Activated naive CD4-positive, alpha-beta T cell treated with anti-CD3 and anti-CD28 coated beads, Interleukin-2, amount 50 U/mL, for 24 hours (primary cell): Measurements from ENCODE around the gene TMEM151A.
A peak's percentile ranks its signal among the peaks of the same experiment; 100 is the strongest.
"Not testable (repeated sequence)": the region's sequence is repeated elsewhere in the genome, so short reads cannot be mapped to it uniquely, and the experiment has no call there.

Experiments
- H3K27ac Mint-ChIP-seq: one replicate; pipeline ENCODE4 v1.8.0; 2021; ENCODE audit warnings: mild to moderate bottlenecking, mixed read lengths
- H3K27me3 Mint-ChIP-seq: one replicate; pipeline ENCODE4 v1.8.0; 2021; ENCODE audit warnings: mixed read lengths
- H3K36me3 Mint-ChIP-seq: one replicate; pipeline ENCODE4 v1.8.0; 2021; ENCODE audit warnings: mixed read lengths
- H3K4me1 Mint-ChIP-seq: one replicate; pipeline ENCODE4 v1.8.0; 2021; ENCODE audit warnings: mixed read lengths
- H3K4me3 Mint-ChIP-seq: one replicate; pipeline ENCODE4 v1.8.0; 2021; ENCODE audit warnings: mild to moderate bottlenecking, mixed read lengths
- H3K9me3 Mint-ChIP-seq: one replicate; pipeline ENCODE4 v1.8.0; 2021; ENCODE audit warnings: mixed read lengths

TMEM151A gene

DNA sequence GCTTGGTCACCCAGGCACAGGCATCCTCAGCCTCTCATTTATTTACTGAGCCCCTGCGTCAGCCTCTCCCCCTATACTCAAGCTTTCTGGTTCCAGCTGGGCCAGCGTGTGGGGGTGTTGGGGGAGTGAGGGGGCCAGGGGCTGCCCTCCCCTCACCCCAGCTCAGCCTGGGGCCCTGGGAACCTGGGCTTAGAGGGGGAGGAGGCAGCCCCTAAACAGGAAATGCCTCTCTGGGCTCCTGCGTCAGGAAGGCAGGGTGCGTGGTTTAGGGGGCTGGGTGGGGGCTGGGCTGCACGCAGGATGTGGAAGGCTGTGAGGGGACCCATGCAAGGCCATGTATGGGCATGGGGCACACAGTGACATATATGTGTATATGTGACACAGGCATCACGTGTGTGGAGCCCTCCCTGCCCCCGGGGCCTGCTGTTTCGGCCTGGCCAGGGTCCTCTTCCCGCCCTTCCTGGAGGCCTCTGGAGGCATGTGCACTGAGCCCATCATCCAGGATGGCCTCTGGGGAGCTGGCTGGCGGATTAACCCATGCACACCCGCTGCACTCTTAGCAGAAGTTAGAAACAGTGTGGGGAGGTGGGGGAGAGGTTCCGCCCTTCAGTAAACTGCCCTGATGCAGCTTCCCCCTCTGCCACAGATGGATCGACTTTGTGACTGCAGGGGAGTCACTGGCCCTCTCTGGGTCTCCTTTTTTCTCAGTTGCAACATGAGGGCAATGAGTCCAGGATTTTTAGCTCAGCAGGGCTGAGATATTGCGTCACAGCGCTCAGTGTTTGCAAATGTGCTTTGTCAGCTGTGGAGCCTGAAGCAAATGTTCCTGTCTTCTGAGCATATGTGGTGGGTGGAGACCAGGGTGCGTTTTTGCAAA lies 26.3 kb downstream of the TMEM151A start:
- H3K36me3 Mint-ChIP-seq = no peaks in the 10 kb centered on the region
- peak overlapping the region; percentile 44 for H3K4me3 Mint-ChIP-seq
- H3K4me1 Mint-ChIP-seq = peaks cover 72% of the 10 kb centered on the region
- H3K9me3 Mint-ChIP-seq = no peaks in the 10 kb centered on the region
- H3K27ac Mint-ChIP-seq = peak overlapping the region; percentile 82
- H3K27me3 Mint-ChIP-seq = no peaks in the 10 kb centered on the region

DNA sequence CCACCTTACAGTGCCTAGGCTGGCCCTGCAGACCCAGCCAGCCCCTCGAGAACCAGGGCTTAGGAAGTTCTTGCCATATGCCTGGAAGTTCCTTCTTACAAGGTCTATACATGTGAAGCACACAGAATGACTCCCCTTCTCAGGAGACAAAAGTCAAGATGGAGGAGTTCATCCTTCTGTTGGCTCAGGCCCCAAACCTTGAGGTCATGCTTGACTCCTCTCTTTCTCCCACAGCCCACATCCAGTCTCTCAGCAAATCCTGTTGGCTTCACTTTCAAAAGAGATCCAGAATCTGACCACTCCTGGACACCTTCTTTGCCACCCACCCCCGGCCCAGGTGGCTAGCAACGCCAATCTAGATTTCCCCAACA lies 26.9 kb downstream of the TMEM151A start:
- H3K4me1 Mint-ChIP-seq = peaks cover 78% of the 10 kb centered on the region
- no peaks in the 10 kb centered on the region for H3K9me3 Mint-ChIP-seq
- H3K27me3 Mint-ChIP-seq = no peaks in the 10 kb centered on the region
- no peaks in the 10 kb centered on the region for H3K36me3 Mint-ChIP-seq
- peak overlapping the region; percentile 81 for H3K27ac Mint-ChIP-seq
- peak overlapping the region; percentile 44 for H3K4me3 Mint-ChIP-seq

DNA sequence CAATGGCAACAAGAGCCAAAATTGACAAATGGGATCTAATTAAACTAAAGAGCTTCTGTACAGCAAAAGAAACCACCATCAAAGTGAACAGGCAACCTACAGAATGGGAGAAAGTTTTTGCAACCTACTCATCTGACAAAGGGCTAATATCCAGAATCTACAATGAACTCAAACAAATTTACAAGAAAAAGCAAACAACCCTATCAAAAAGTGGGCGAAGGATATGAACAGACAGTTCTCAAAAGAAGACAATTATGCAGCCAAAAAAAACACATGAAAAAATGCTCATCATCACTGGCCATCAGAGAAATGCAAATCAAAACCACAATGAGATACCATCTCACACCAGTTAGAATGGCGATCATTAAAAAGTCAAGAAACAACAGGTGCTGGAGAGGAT lies 28.6 kb downstream of the TMEM151A start:
- H3K9me3 Mint-ChIP-seq, H3K27me3 Mint-ChIP-seq, H3K36me3 Mint-ChIP-seq, H3K4me3 Mint-ChIP-seq: not testable (repeated sequence)
- Mint-ChIP-seq H3K27ac (peak overlapping the region; percentile 86), H3K4me1 (peaks cover 72% of the 10 kb centered on the region)

DNA sequence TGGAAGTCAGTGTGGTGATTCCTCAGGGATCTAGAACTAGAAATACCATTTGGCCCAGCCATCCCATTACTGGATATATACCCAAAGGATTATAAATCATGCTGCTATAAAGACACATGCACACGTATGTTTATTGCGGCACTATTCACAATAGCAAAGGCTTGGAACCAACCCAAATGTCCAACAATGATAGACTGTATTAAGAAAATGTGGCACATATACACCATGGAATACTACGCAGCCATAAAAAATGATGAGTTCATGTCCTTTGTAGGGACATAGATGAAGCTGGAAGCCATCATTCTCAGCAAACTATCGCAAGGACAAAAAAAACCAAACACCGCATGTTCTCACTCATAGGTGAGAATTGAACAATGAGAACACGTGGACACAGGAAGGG lies 29.1 kb downstream of the TMEM151A start:
- H3K4me3 Mint-ChIP-seq, H3K9me3 Mint-ChIP-seq, H3K27ac Mint-ChIP-seq, H3K27me3 Mint-ChIP-seq, H3K36me3 Mint-ChIP-seq: not testable (repeated sequence)
- H3K4me1 Mint-ChIP-seq = peaks cover 71% of the 10 kb centered on the region

DNA sequence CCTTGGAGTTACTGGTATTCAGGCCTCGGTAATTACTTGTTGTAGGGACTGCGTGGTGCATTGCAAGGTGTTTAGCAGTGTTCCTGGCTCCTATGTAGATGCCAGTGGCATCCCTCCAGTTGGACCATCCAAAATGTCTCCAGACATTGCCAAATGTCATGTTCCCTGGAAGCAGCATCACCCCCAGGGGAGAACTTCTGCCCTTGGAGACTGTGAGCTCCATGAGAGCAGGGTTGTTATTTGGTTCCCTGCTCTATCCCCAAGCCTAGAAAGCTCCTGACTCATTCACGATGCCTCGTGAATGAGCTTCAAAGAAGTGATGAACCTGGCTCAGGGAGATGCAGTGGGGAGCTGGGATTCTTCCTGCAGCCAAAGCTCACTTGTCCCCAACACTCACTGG lies 29.9 kb downstream of the TMEM151A start:
- no peak overlapping the region for H3K27ac Mint-ChIP-seq
- no peaks in the 10 kb centered on the region for H3K36me3 Mint-ChIP-seq
- peaks cover 71% of the 10 kb centered on the region for H3K4me1 Mint-ChIP-seq
- H3K4me3 Mint-ChIP-seq = no peak overlapping the region
- no peaks in the 10 kb centered on the region for H3K9me3 Mint-ChIP-seq
- no peaks in the 10 kb centered on the region for H3K27me3 Mint-ChIP-seq

DNA sequence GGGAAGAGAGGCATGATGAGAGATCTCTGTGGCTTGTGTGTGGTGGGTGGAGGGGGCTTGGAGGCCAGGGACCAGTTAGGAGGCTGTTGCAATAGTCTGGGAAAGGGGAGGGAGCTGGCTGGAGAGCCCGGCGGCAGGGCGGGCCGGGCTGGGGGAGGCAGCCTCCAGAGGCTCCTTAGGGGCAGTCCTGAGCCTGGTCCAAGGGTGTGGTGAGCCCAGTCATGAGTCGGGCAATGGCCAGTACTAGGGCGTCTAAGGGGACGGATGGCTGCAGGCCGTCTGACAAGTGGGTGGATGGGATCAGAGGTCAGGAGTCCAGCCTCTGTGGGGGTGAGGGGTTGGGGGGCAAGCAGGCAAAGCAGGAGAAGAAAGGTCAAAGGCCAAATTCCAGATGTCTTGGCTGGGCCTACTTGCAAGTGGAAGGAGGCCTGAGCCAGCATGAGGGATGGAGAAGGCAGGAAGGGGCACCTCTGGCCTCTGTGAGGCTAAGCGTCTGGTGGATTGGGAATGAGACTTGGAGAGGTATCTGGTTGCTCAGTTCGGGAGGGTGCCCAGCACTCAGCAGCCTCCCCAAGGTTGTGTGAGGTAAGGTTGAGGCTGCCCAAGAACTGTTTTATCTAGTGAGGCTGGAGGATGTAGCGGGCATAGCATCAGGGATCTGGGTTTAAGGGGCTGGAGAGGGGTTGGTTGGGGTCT lies 31.2 kb downstream of the TMEM151A start:
- no peaks in the 10 kb centered on the region for H3K36me3 Mint-ChIP-seq
- no peak overlapping the region for H3K4me3 Mint-ChIP-seq
- no peaks in the 10 kb centered on the region for H3K9me3 Mint-ChIP-seq
- H3K27ac Mint-ChIP-seq = peak overlapping the region; percentile 81
- H3K4me1 Mint-ChIP-seq = peaks cover 74% of the 10 kb centered on the region
- no peaks in the 10 kb centered on the region for H3K27me3 Mint-ChIP-seq

- Mint-ChIP-seq H3K27me3 (no peaks in the 10 kb centered on the region), H3K9me3 (no peaks in the 10 kb centered on the region), H3K36me3 (no peaks in the 10 kb centered on the region), H3K27ac (peak overlapping the region; percentile 1), H3K4me1 (peaks cover 74% of the 10 kb centered on the region), H3K4me3 (no peak overlapping the region)
These were observed 32.0 kb downstream of the TMEM151A start for GRCh38 chr11:66323684-66324083.

GRCh38 chr11:66324664-66325063 lies 33.0 kb downstream of the TMEM151A start:
- no peaks in the 10 kb centered on the region for H3K36me3 Mint-ChIP-seq
- no peak overlapping the region for H3K4me3 Mint-ChIP-seq
- no peak overlapping the region for H3K27ac Mint-ChIP-seq
- H3K4me1 Mint-ChIP-seq = peaks cover 66% of the 10 kb centered on the region
- H3K9me3 Mint-ChIP-seq = no peaks in the 10 kb centered on the region
- H3K27me3 Mint-ChIP-seq = no peaks in the 10 kb centered on the region

DNA sequence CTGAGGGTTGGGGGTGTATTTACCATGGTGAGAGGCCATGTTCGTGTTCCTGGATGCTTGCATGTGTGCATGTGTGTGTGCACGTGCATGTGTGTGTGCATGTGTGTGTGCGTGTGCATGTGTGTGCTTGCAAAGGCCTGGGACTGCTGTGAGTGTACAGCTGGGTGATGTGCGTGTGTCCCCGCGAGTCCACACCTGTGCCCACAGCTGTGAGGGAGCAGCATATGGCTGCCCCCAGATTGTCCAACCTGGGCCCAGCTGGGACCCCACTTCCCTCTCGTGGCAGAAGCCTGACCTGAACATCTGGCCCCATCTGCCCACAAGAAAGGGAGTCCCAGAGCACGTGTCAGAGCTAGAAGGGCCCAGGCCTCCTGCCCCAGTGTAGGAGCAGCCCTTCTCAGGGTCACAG lies 33.6 kb downstream of the TMEM151A start:
- peaks cover 60% of the 10 kb centered on the region for H3K4me1 Mint-ChIP-seq
- no peaks in the 10 kb centered on the region for H3K36me3 Mint-ChIP-seq
- no peak overlapping the region for H3K4me3 Mint-ChIP-seq
- no peaks in the 10 kb centered on the region for H3K9me3 Mint-ChIP-seq
- no peak overlapping the region for H3K27ac Mint-ChIP-seq
- no peaks in the 10 kb centered on the region for H3K27me3 Mint-ChIP-seq

DNA sequence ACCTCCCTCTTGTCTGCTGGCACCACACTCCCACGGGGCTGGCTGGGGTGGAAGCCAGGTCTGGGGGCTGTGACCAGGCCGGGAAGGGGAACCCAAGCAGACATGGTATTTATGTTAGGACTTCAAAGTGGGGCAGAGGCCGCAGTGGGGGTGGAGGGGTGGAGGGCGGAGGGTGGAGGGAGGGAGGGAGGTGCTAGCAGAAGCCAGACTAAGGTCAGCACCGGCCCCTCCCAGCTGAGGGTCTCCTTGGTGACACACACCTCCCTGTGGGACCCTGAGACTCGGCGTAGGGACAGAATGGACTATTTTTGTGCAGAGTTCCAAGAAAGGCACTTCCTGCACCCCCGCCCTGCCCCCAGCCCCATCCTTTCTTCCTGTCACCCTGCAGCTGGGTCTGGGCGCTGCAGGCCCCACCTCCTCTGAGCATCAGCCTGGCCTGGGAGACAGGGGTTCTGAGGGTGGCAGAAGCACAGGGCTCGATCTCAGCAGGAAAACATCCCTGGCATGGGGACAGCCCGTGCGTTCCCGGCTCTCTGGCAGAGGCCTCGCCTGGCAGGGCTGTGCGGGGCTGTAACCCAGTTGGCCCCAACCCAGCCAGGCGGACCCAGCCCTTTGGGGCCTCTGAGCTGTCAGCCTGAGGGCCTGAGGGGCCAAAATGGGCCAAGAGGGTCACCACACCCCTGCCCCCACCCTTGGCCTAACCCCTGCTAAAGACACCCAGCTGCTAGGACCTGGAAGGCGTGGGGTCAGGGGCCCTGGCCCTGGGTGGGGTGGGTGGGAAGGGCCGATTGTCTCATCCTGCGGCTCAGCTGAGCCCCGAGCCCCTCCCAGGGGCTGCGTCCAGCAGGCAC lies 34.8 kb downstream of the TMEM151A start:
- H3K27me3 Mint-ChIP-seq = no peaks in the 10 kb centered on the region
- H3K4me1 Mint-ChIP-seq = peaks cover 58% of the 10 kb centered on the region
- no peak overlapping the region for H3K4me3 Mint-ChIP-seq
- no peaks in the 10 kb centered on the region for H3K36me3 Mint-ChIP-seq
- no peaks in the 10 kb centered on the region for H3K9me3 Mint-ChIP-seq
- peak overlapping the region; percentile 74 for H3K27ac Mint-ChIP-seq

DNA sequence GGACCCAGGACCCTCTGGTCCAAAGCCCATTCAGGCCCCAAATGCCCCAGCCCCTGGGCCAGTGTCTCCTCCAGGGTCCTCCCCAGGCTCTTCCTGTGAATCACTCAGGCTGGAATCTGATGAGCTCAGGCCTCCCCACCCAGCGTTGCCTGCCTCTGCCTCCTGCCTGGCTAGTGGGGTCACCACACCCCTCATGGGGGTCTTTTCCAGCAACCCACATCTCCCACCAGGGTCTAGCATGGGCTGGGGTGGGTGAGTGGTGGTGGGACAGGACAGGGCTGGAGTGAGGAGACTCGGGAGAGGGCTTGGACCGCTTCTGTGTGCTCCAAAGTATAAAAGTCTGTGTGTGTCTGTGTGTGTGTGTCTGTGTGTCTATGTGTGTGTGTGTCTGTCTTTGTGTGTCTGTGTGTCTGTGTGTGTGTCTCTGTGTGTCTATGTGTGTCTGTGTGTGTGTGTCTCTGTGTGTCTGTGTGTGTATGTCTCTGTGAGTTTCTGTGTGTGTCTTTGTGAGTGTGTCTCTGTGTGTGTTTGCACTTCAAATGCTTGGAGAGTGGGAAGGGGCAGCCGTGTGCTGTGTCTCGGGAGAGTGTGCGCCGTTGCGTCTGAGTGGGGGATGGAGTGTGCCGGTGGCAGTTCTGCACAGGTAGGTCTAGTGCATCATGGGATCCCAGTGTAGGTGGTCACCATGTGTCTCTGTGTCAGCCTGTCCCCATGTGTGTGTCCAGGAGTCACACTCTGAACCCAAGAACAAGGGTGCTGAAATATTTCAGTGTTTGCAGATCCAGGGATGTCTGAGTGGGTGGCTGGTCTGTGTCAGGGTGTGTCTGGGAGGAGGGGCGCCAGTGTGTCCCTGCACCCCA lies 35.7 kb downstream of the TMEM151A start:
- Mint-ChIP-seq H3K4me1 (peaks cover 50% of the 10 kb centered on the region), H3K27me3 (no peaks in the 10 kb centered on the region), H3K9me3 (no peaks in the 10 kb centered on the region), H3K4me3 (peak overlapping the region; percentile 2), H3K36me3 (no peaks in the 10 kb centered on the region), H3K27ac (peak overlapping the region; percentile 61)

- no peaks in the 10 kb centered on the region for H3K36me3 Mint-ChIP-seq
- H3K4me3 Mint-ChIP-seq = no peak overlapping the region
- no peaks in the 10 kb centered on the region for H3K27me3 Mint-ChIP-seq
- peaks cover 45% of the 10 kb centered on the region for H3K4me1 Mint-ChIP-seq
- H3K9me3 Mint-ChIP-seq = no peaks in the 10 kb centered on the region
- peak overlapping the region; percentile 30 for H3K27ac Mint-ChIP-seq
These were observed 36.3 kb downstream of the TMEM151A start for GRCh38 chr11:66328031-66328301.

DNA sequence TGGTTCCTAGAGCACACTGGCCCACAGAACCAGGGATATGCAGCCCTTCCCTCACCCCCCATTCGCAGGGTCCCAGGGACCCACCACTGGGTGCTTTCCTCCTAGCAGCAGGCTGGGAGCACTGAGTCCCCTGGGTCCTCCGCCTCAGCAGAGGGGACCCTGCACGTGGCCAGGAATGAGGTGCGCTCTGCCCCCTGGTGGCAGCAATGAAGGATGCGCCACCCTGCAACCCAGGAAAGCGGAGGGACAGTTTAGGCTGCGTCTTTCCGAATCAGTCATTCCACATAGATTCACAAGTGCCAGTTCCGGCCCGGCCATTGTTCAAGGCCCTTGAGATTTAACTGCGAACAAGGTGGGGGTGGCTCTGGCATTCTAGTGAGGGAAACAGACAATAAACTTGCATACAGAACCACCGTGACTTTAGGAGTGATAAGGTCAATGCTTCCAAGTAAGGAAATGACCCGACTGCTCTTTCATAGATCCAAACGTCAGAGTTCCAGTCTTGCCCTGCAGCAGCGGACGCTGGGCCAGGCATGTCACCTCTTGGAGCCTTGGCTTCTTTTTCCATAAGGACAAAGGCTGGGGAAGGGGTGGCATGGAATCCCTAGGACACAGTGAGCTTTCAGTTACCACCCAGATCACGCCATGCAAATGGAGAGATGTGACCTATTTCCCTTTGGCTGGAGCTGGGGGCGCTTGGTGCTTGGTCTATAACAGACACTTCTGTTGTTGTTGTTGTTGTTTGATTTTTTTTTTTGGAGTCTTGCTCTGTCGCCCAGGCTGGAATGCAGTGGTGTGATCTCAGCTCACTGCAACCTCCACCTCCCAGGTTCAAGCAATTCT lies 36.8 kb downstream of the TMEM151A start:
- H3K9me3 Mint-ChIP-seq = no peaks in the 10 kb centered on the region

GRCh38 chr11:66329165-66329673 lies 37.5 kb downstream of the TMEM151A start:
- H3K36me3 Mint-ChIP-seq = no peaks in the 10 kb centered on the region
- H3K4me3 Mint-ChIP-seq = no peak overlapping the region
- no peaks in the 10 kb centered on the region for H3K27me3 Mint-ChIP-seq
- H3K4me1 Mint-ChIP-seq = peaks cover 34% of the 10 kb centered on the region
- peak overlapping the region; percentile 76 for H3K27ac Mint-ChIP-seq
- H3K9me3 Mint-ChIP-seq = no peaks in the 10 kb centered on the region

More for the DNA sequence above, 36.8 kb downstream of the TMEM151A start:
- peaks cover 39% of the 10 kb centered on the region for H3K4me1 Mint-ChIP-seq
- peak overlapping the region; percentile 56 for H3K4me3 Mint-ChIP-seq
- no peaks in the 10 kb centered on the region for H3K27me3 Mint-ChIP-seq
- peak overlapping the region; percentile 76 for H3K27ac Mint-ChIP-seq
- no peaks in the 10 kb centered on the region for H3K36me3 Mint-ChIP-seq
